Trophoblast cell (in vitro differentiated cells and primary cell): ENCODE measurements around the gene RAB3C.

ENCODE experiments used
- DNase-seq, 2 donors: peaks; one replicate each; pipeline ENCODE4 v3.0.0-alpha.2; 2016
- H2AFZ ChIP-seq: 2 replicates; pipeline ENCODE4 v1.6.1; 2013; ENCODE audit warnings: low read length, moderate library complexity, mild to moderate bottlenecking; ENCODE audit not compliant: insufficient read depth, poor library complexity
- H2AK5ac ChIP-seq: 2 replicates; pipeline ENCODE4 v1.6.1; 2013; ENCODE audit warnings: mild to moderate bottlenecking, low read length
- H2BK120ac ChIP-seq: 2 replicates; pipeline ENCODE4 v1.6.1; 2013; ENCODE audit warnings: low read length, mild to moderate bottlenecking, moderate library complexity; ENCODE audit not compliant: insufficient read depth, poor library complexity
- H2BK12ac ChIP-seq: 2 replicates; pipeline ENCODE4 v1.6.1; 2013; ENCODE audit warnings: mild to moderate bottlenecking, low read length, moderate library complexity
- H2BK5ac ChIP-seq: 2 replicates; pipeline ENCODE4 v1.6.1; 2013; ENCODE audit warnings: low read length, low read depth, moderate library complexity, mild to moderate bottlenecking; ENCODE audit not compliant: poor library complexity
- H3K14ac ChIP-seq: 2 replicates; pipeline ENCODE4 v1.6.1; 2013; ENCODE audit warnings: mild to moderate bottlenecking, low read length
- H3K18ac ChIP-seq: 2 replicates; pipeline ENCODE4 v1.6.1; 2013; ENCODE audit warnings: mild to moderate bottlenecking, low read length
- H3K23ac ChIP-seq: 2 replicates; pipeline ENCODE4 v1.6.1; 2013; ENCODE audit warnings: low read length
- H3K27ac ChIP-seq: 2 replicates; pipeline ENCODE4 v1.5.1; 2013; ENCODE audit warnings: low read depth, mild to moderate bottlenecking, inconsistent platforms, low read length, moderate library complexity
- H3K27me3 ChIP-seq: 2 replicates; pipeline ENCODE4 v1.6.1; 2013; ENCODE audit warnings: inconsistent platforms, mild to moderate bottlenecking, low read length, moderate library complexity; ENCODE audit not compliant: insufficient read depth
- H3K36me3 ChIP-seq, 2 experiments: 1 replicate in 1 of 2; 2 replicates in 1 of 2; pipeline ENCODE4 v1.6.1; 2013; ENCODE audit warnings: low read length in 2 of 2, mild to moderate bottlenecking in 2 of 2, moderate library complexity in 1 of 2; ENCODE audit not compliant: insufficient read depth in 2 of 2, control insufficient read depth in 1 of 2
- H3K4ac ChIP-seq: 2 replicates; pipeline ENCODE4 v1.6.1; 2013; ENCODE audit warnings: low read depth, mild to moderate bottlenecking, low read length, moderate library complexity
- H3K4me1 ChIP-seq, 2 experiments: 1 replicate in 1 of 2; 2 replicates in 1 of 2; pipeline ENCODE4 v1.6.1; 2013; ENCODE audit warnings: low read length in 2 of 2, mild to moderate bottlenecking in 2 of 2, moderate library complexity in 1 of 2; ENCODE audit not compliant: insufficient read depth in 2 of 2, control insufficient read depth in 1 of 2
- H3K4me2 ChIP-seq: 2 replicates; pipeline ENCODE4 v1.6.1; 2013; ENCODE audit warnings: inconsistent platforms, mild to moderate bottlenecking, low read length, moderate library complexity
- H3K4me3 ChIP-seq: 2 replicates; pipeline ENCODE4 v1.5.1; 2013; ENCODE audit warnings: mild to moderate bottlenecking, low read depth, low read length, inconsistent platforms
- H3K79me1 ChIP-seq: one replicate; pipeline ENCODE4 v1.6.1; 2013; ENCODE audit warnings: low read length
- H3K79me2 ChIP-seq: 2 replicates; pipeline ENCODE4 v1.6.1; 2013; ENCODE audit warnings: low read length, mild to moderate bottlenecking; ENCODE audit not compliant: control insufficient read depth, insufficient read depth, poor library complexity
- H3K9ac ChIP-seq: 2 replicates; pipeline ENCODE4 v1.6.1; 2013; ENCODE audit warnings: mild to moderate bottlenecking, low read length
- H3K9me3 ChIP-seq: 2 replicates; pipeline ENCODE4 v1.6.1; 2013; ENCODE audit warnings: low read depth, mild to moderate bottlenecking, control low read depth, inconsistent platforms, low read length; ENCODE audit not compliant: insufficient read depth
- H4K12ac ChIP-seq: 2 replicates; pipeline ENCODE4 v1.6.1; 2013; ENCODE audit warnings: low read depth, mild to moderate bottlenecking, low read length, moderate library complexity
- H4K8ac ChIP-seq: 2 replicates; pipeline ENCODE4 v1.6.1; 2013; ENCODE audit warnings: low read depth, mild to moderate bottlenecking, low read length, moderate library complexity
- H4K91ac ChIP-seq: one replicate; pipeline ENCODE4 v1.6.1; 2013; ENCODE audit warnings: low read depth, mild to moderate bottlenecking, low read length, moderate library complexity
- WGBS: extraction: QIAGEN DNeasy Blood & Tissue Kit; methylation state at CpG from one replicate; pipeline ENCODE4 v1.1.7; 2013; ENCODE audit warnings: missing lambda C conversion rate; ENCODE audit not compliant: insufficient read length, insufficient coverage; ENCODE audit errors: extremely low coverage; 5-methylcytosine and 5-hydroxymethylcytosine counted together

RAB3C gene

DNA sequence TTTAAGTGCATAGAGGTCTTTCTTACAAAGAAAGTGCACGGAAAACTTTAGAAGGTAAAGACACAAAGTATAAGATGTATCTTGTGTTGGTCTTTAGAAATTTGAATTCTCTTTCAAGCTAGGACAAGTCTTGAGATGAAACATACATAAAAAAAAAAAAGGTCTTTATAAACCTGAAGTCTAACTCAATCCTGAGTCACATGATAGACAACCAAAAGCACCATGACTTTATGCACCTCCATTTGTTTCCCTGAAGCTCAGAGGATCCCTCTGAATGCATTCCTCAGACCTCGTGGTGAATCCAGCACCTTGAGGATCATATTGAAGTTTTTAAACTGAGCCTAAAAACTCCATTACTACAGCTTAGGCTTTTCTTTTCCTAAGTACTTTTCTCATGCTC, 91.8 kb downstream of the RAB3C start:
- Histone ChIP-seq H4K91ac (no peak overlapping the region), H3K9ac (no peak overlapping the region), H3K9me3 (no peaks in the 10 kb centered on the region), H3K79me2 (no peaks in the 10 kb centered on the region), H2AK5ac (no peak overlapping the region), H2AFZ (no peak overlapping the region), H3K4me3 (no peak overlapping the region), H3K36me3 (no peaks in the 10 kb centered on the region), H3K27me3 (no peaks in the 10 kb centered on the region), H3K4me1 (no peaks in the 10 kb centered on the region), H2BK5ac (no peak overlapping the region), H3K18ac (no peak overlapping the region), H2BK12ac (no peak overlapping the region), H2BK120ac (no peak overlapping the region), H3K79me1 (no peaks in the 10 kb centered on the region), H3K4me2 (no peak overlapping the region), H3K14ac (no peak overlapping the region), H4K8ac (no peak overlapping the region), H3K27ac (no peak overlapping the region), H3K23ac (no peak overlapping the region), H4K12ac (no peak overlapping the region), H3K4ac (no peak overlapping the region)
- no CpG with 5 or more reads among the region's 2 CpGs for WGBS
- no peak for DNase-seq

DNA sequence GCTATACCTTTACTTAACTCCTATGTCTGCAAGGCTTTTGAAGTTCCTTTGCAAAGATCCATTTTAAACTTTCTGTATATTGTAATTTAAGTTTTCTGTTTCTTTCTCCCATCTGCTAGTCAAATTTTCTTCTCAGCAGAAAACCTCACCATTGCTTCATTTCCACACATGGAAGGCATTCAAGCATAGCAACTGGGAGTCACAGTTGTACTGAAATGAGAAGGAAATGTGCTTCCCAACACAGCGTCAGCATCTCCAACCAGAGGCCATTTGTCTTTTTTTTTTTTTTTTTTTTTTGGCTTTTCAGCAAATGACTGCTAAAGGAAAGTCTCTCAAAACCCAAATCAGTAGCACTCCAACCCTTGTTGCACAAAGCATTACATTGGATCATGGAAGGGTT, 92.5 kb downstream of the RAB3C start:
- H3K14ac ChIP-seq = no peak overlapping the region
- H4K91ac ChIP-seq = no peak overlapping the region
- no peak overlapping the region for H3K4me2 ChIP-seq
- H3K27me3 ChIP-seq = no peaks in the 10 kb centered on the region
- H3K4me1 ChIP-seq = no peaks in the 10 kb centered on the region
- no peak for DNase-seq
- H2BK12ac ChIP-seq = no peak overlapping the region
- no peaks in the 10 kb centered on the region for H3K36me3 ChIP-seq
- H3K4me3 ChIP-seq = no peak overlapping the region
- H2AK5ac ChIP-seq = no peak overlapping the region
- no peaks in the 10 kb centered on the region for H3K79me2 ChIP-seq
- no peak overlapping the region for H3K23ac ChIP-seq
- no peak overlapping the region for H4K12ac ChIP-seq
- no peak overlapping the region for H2AFZ ChIP-seq
- no peak overlapping the region for H3K18ac ChIP-seq
- no peaks in the 10 kb centered on the region for H3K79me1 ChIP-seq
- WGBS = no CpG with 5 or more reads among the region's 1 CpG
- no peaks in the 10 kb centered on the region for H3K9me3 ChIP-seq
- no peak overlapping the region for H3K4ac ChIP-seq
- no peak overlapping the region for H3K27ac ChIP-seq
- no peak overlapping the region for H2BK5ac ChIP-seq
- no peak overlapping the region for H4K8ac ChIP-seq
- H2BK120ac ChIP-seq = no peak overlapping the region
- H3K9ac ChIP-seq = no peak overlapping the region

DNA sequence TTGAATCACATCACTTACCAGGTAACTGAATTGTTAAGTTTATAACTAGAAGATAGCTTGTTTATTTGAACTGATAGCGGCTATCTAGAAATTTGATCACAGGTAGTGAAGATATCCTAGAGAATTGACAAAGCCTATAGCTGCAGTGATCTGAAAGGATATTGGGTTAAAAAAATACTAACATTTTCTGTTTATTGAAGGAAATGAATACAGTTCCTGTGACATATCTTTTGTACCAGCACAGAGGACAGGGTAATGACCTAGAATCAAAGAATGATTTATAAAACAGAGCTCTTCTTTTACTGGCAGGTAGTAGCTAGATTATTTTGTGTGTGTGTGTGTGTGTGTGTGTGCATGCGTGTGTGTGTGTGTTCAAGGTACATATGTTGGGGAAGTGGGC, 94.8 kb downstream of the RAB3C start:
- no peak overlapping the region for H4K91ac ChIP-seq
- H3K14ac ChIP-seq = no peak overlapping the region
- H3K9ac ChIP-seq = no peak overlapping the region
- H3K4me2 ChIP-seq = no peak overlapping the region
- H4K8ac ChIP-seq = no peak overlapping the region
- no peak overlapping the region for H2BK12ac ChIP-seq
- no peak overlapping the region for H3K18ac ChIP-seq
- no peaks in the 10 kb centered on the region for H3K79me2 ChIP-seq
- no peak for DNase-seq
- no peaks in the 10 kb centered on the region for H3K27me3 ChIP-seq
- H2BK5ac ChIP-seq = no peak overlapping the region
- no CpG with 5 or more reads among the region's 2 CpGs for WGBS
- H4K12ac ChIP-seq = no peak overlapping the region
- no peaks in the 10 kb centered on the region for H3K79me1 ChIP-seq
- H3K27ac ChIP-seq = no peak overlapping the region
- H3K9me3 ChIP-seq = no peaks in the 10 kb centered on the region
- H2BK120ac ChIP-seq = no peak overlapping the region
- no peaks in the 10 kb centered on the region for H3K4me1 ChIP-seq
- no peak overlapping the region for H2AFZ ChIP-seq
- no peaks in the 10 kb centered on the region for H3K36me3 ChIP-seq
- no peak overlapping the region for H3K4me3 ChIP-seq
- no peak overlapping the region for H3K4ac ChIP-seq
- H2AK5ac ChIP-seq = no peak overlapping the region
- H3K23ac ChIP-seq = no peak overlapping the region

DNA sequence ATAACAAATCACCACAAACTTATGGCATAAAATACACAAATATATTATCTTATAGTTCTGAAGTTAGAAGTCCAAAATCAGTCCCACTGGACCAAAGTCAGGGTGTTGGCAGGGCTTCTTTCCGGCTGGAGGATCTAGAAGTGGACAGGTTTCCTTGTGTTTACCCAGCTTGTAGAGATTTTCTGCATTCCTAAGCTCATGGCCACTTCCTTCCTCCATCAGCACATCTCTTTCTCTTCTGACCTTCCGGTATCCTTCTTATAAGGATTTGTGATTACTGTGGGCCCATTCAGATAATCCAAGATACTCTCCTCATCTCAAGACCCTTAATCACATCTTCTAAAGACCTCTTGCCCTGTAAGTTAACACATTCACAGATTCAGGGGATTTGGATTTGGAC, 97.6 kb downstream of the RAB3C start:
- no peak overlapping the region for H2BK5ac ChIP-seq
- no peak overlapping the region for H3K14ac ChIP-seq
- H2BK120ac ChIP-seq = no peak overlapping the region
- H3K4me3 ChIP-seq = no peak overlapping the region
- H4K8ac ChIP-seq = no peak overlapping the region
- WGBS = no CpG with 5 or more reads among the region's 2 CpGs
- no peak overlapping the region for H2AK5ac ChIP-seq
- H4K91ac ChIP-seq = no peak overlapping the region
- H3K27me3 ChIP-seq = no peaks in the 10 kb centered on the region
- no peak overlapping the region for H4K12ac ChIP-seq
- H3K18ac ChIP-seq = no peak overlapping the region
- DNase-seq = no peak
- H3K23ac ChIP-seq = no peak overlapping the region
- no peak overlapping the region for H3K4me2 ChIP-seq
- no peak overlapping the region for H3K9ac ChIP-seq
- no peak overlapping the region for H3K4ac ChIP-seq
- H3K79me2 ChIP-seq = no peaks in the 10 kb centered on the region
- H2AFZ ChIP-seq = no peak overlapping the region
- no peaks in the 10 kb centered on the region for H3K36me3 ChIP-seq
- no peaks in the 10 kb centered on the region for H3K4me1 ChIP-seq
- no peak overlapping the region for H3K27ac ChIP-seq
- H3K79me1 ChIP-seq = no peaks in the 10 kb centered on the region
- no peaks in the 10 kb centered on the region for H3K9me3 ChIP-seq
- H2BK12ac ChIP-seq = no peak overlapping the region
